ENCODE data around the gene CAMK2N2. TPM values are rescaled to one million over a fixed set of nuclear protein-coding genes. Genes with fewer than 3 reads are reported as not detected.

The CAMK2N2 gene
- under 1 TPM; 0.06 to 0.12 TPM for polyA plus RNA-seq

DNA sequence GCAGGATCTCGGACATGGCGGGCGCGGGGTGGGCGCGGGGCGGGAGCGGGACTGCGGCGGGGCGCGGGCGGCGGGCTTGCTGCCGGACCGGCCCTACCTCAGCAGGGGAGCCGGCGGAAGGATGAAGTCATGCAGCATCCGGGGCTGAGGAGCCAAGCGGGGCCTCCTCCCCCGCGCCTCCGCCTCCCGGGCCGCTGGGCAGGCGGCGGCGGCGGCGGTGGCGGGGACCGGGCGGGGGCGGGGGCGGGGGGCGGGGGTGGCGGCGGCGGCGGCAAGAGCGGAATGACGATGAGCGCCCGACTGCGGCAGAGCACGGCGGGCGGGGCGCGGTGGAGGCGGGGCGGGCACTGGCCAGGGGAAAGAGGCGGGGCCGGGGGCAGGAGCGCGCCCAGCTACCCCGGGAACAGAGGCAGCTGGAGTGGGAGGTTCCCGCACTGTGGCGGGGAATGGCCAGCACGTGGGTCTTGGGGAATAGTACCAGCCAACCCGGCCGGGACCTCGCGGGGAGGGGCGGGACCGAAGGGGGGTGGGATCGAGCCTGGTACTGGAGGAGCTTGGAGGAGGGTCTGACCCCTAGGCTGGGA is at the start of gene CAMK2N2:
TSS of gene CAMK2N2 (minus strand) at position 284 of the 584 bp plus-strand sequence. CDS start at position 16, 268 bp downstream.
- Histone ChIP-seq H3K4me1 (ENCODE audit: control insufficient read depth in 2 of 2, insufficient read depth in 2 of 2, low read length in 1 of 2) (peaks cover 17 to 21% of the 10 kb centered on the region in 2 donors), H3K4me3 (ENCODE audit: low read depth in 1 of 2, low read length in 2 of 2) (peak within 1 kb of the TSS; percentile 24 to 57), H3K27me3 (ENCODE audit: control insufficient read depth in 1 of 2, insufficient read depth in 2 of 2, low read length in 2 of 2) (peaks cover 0 to 13% of the 10 kb centered on the region in 2 donors), H3K9me3 (ENCODE audit: control insufficient read depth in 2 of 2, insufficient read depth in 1 of 2, low read depth in 1 of 2, low read length in 1 of 2) (no peaks in the 10 kb centered on the region), H3K36me3 (ENCODE audit: control insufficient read depth in 2 of 2, insufficient read depth in 2 of 2, low read length in 1 of 2) (no peaks in the 10 kb centered on the region), H3K27ac (ENCODE audit: low read depth in 2 of 2, low read length in 1 of 2) (no peak within 1 kb of the TSS)
- 0 to 1% methylated on average over 23 to 67 of the region's 67 CpGs for WGBS, 2 donors

- no peak overlapping the region for H3K4me3 ChIP-seq (ENCODE audit: low read depth in 1 of 2, low read length in 2 of 2)
- peaks cover 24 to 32% of the 10 kb centered on the region in 2 donors for H3K36me3 ChIP-seq (ENCODE audit: control insufficient read depth in 2 of 2, insufficient read depth in 2 of 2, low read length in 1 of 2)
- H3K4me1 ChIP-seq (ENCODE audit: control insufficient read depth in 2 of 2, insufficient read depth in 2 of 2, low read length in 1 of 2) = no peaks in the 10 kb centered on the region
- H3K9me3 ChIP-seq (ENCODE audit: control insufficient read depth in 2 of 2, insufficient read depth in 1 of 2, low read depth in 1 of 2, low read length in 1 of 2) = no peaks in the 10 kb centered on the region
- WGBS, 2 donors = 74 to 76% methylated on average over 7 of the region's 7 CpGs
- no peak overlapping the region for H3K27ac ChIP-seq (ENCODE audit: low read depth in 2 of 2, low read length in 1 of 2)
- no peaks in the 10 kb centered on the region for H3K27me3 ChIP-seq (ENCODE audit: control insufficient read depth in 1 of 2, insufficient read depth in 2 of 2, low read length in 2 of 2)
Observed at GRCh38 chr3:184308744-184309143, 47.4 kb upstream of the CAMK2N2 start.

- Histone ChIP-seq H3K36me3 (ENCODE audit: control insufficient read depth in 2 of 2, insufficient read depth in 2 of 2, low read length in 1 of 2) (peaks cover 27 to 38% of the 10 kb centered on the region in 2 donors), H3K4me3 (ENCODE audit: low read depth in 1 of 2, low read length in 2 of 2) (no peak overlapping the region), H3K9me3 (ENCODE audit: control insufficient read depth in 2 of 2, insufficient read depth in 1 of 2, low read depth in 1 of 2, low read length in 1 of 2) (no peaks in the 10 kb centered on the region), H3K4me1 (ENCODE audit: control insufficient read depth in 2 of 2, insufficient read depth in 2 of 2, low read length in 1 of 2) (no peaks in the 10 kb centered on the region), H3K27me3 (ENCODE audit: control insufficient read depth in 1 of 2, insufficient read depth in 2 of 2, low read length in 2 of 2) (no peaks in the 10 kb centered on the region), H3K27ac (ENCODE audit: low read depth in 2 of 2, low read length in 1 of 2) (no peak overlapping the region)
- 94 to 95% methylated on average over 9 of the region's 9 CpGs for WGBS, 2 donors
Observed at GRCh38 chr3:184307915-184308314, 46.6 kb upstream of the CAMK2N2 start.

GRCh38 chr3:184306341-184306972 is 45.1 kb upstream of the CAMK2N2 start:
- Histone ChIP-seq H3K36me3 (ENCODE audit: control insufficient read depth in 2 of 2, insufficient read depth in 2 of 2, low read length in 1 of 2) (peaks cover 33 to 49% of the 10 kb centered on the region in 2 donors), H3K9me3 (ENCODE audit: control insufficient read depth in 2 of 2, insufficient read depth in 1 of 2, low read depth in 1 of 2, low read length in 1 of 2) (no peaks in the 10 kb centered on the region), H3K4me3 (ENCODE audit: low read depth in 1 of 2, low read length in 2 of 2) (no peak overlapping the region), H3K4me1 (ENCODE audit: control insufficient read depth in 2 of 2, insufficient read depth in 2 of 2, low read length in 1 of 2) (no peaks in the 10 kb centered on the region), H3K27me3 (ENCODE audit: control insufficient read depth in 1 of 2, insufficient read depth in 2 of 2, low read length in 2 of 2) (no peaks in the 10 kb centered on the region), H3K27ac (ENCODE audit: low read depth in 2 of 2, low read length in 1 of 2) (no peak overlapping the region)
- 82 to 92% methylated on average over 4 of the region's 4 CpGs for whole genome bisulfite sequencing, 2 donors

GRCh38 chr3:184305577-184305976 is 44.2 kb upstream of the CAMK2N2 start:
- 46 to 68% methylated on average over 1 of the region's 1 CpG for WGBS, 2 donors
- no peaks in the 10 kb centered on the region for H3K9me3 ChIP-seq (ENCODE audit: control insufficient read depth in 2 of 2, insufficient read depth in 1 of 2, low read depth in 1 of 2, low read length in 1 of 2)
- H3K4me3 ChIP-seq (ENCODE audit: low read depth in 1 of 2, low read length in 2 of 2) = no peak overlapping the region
- no peaks in the 10 kb centered on the region for H3K4me1 ChIP-seq (ENCODE audit: control insufficient read depth in 2 of 2, insufficient read depth in 2 of 2, low read length in 1 of 2)
- no peaks in the 10 kb centered on the region for H3K27me3 ChIP-seq (ENCODE audit: control insufficient read depth in 1 of 2, insufficient read depth in 2 of 2, low read length in 2 of 2)
- peaks cover 35 to 49% of the 10 kb centered on the region in 2 donors for H3K36me3 ChIP-seq (ENCODE audit: control insufficient read depth in 2 of 2, insufficient read depth in 2 of 2, low read length in 1 of 2)
- H3K27ac ChIP-seq (ENCODE audit: low read depth in 2 of 2, low read length in 1 of 2) = no peak overlapping the region

- H3K27me3 ChIP-seq (ENCODE audit: control insufficient read depth in 1 of 2, insufficient read depth in 2 of 2, low read length in 2 of 2) = no peaks in the 10 kb centered on the region
- H3K27ac ChIP-seq (ENCODE audit: low read depth in 2 of 2, low read length in 1 of 2) = peak overlapping the region in 1 of 2 donors; percentile 29
- H3K9me3 ChIP-seq (ENCODE audit: control insufficient read depth in 2 of 2, insufficient read depth in 1 of 2, low read depth in 1 of 2, low read length in 1 of 2) = no peaks in the 10 kb centered on the region
- WGBS, 2 donors = 72 to 75% methylated on average over 3 of the region's 3 CpGs
- peaks cover 16 to 25% of the 10 kb centered on the region in 2 donors for H3K36me3 ChIP-seq (ENCODE audit: control insufficient read depth in 2 of 2, insufficient read depth in 2 of 2, low read length in 1 of 2)
- H3K4me3 ChIP-seq (ENCODE audit: low read depth in 1 of 2, low read length in 2 of 2) = peak overlapping the region in 1 of 2 donors; percentile 81
- no peaks in the 10 kb centered on the region for H3K4me1 ChIP-seq (ENCODE audit: control insufficient read depth in 2 of 2, insufficient read depth in 2 of 2, low read length in 1 of 2)
Observed at GRCh38 chr3:184300378-184300720, 39.0 kb upstream of the CAMK2N2 start.

GRCh38 chr3:184299488-184300377 is 38.4 kb upstream of the CAMK2N2 start:
- peaks cover 16 to 25% of the 10 kb centered on the region in 2 donors for H3K36me3 ChIP-seq (ENCODE audit: control insufficient read depth in 2 of 2, insufficient read depth in 2 of 2, low read length in 1 of 2)

GRCh38 chr3:184298759-184299487 is 37.6 kb upstream of the CAMK2N2 start, which contains the start of gene PSMD2:
PSMD2 (plus strand) TSS chr3:184299241; CDS start chr3:184299267, 26 bp downstream.
- H3K4me1 ChIP-seq (ENCODE audit: control insufficient read depth in 2 of 2, insufficient read depth in 2 of 2, low read length in 1 of 2) = no peaks in the 10 kb centered on the region
- H3K9me3 ChIP-seq (ENCODE audit: control insufficient read depth in 2 of 2, insufficient read depth in 1 of 2, low read depth in 1 of 2, low read length in 1 of 2) = no peaks in the 10 kb centered on the region
- H3K4me3 ChIP-seq (ENCODE audit: low read depth in 1 of 2, low read length in 2 of 2) = peak within 1 kb of the TSS; percentile 81 to 95
- whole genome bisulfite sequencing, 2 donors = 0% methylated on average over 53 to 78 of the region's 78 CpGs
- H3K36me3 ChIP-seq (ENCODE audit: control insufficient read depth in 2 of 2, insufficient read depth in 2 of 2, low read length in 1 of 2) = peaks cover 13 to 19% of the 10 kb centered on the region in 2 donors
- H3K27me3 ChIP-seq (ENCODE audit: control insufficient read depth in 1 of 2, insufficient read depth in 2 of 2, low read length in 2 of 2) = no peaks in the 10 kb centered on the region
- H3K27ac ChIP-seq (ENCODE audit: low read depth in 2 of 2, low read length in 1 of 2) = peak within 1 kb of the TSS; percentile 90 to 91

More at GRCh38 chr3:184299488-184300377, 38.4 kb upstream of the CAMK2N2 start:
- Histone ChIP-seq H3K4me3 (ENCODE audit: low read depth in 1 of 2, low read length in 2 of 2) (peak overlapping the region; percentile 81 to 95), H3K27ac (ENCODE audit: low read depth in 2 of 2, low read length in 1 of 2) (peak overlapping the region; percentile 65 to 82), H3K9me3 (ENCODE audit: control insufficient read depth in 2 of 2, insufficient read depth in 1 of 2, low read depth in 1 of 2, low read length in 1 of 2) (no peaks in the 10 kb centered on the region), H3K4me1 (ENCODE audit: control insufficient read depth in 2 of 2, insufficient read depth in 2 of 2, low read length in 1 of 2) (no peaks in the 10 kb centered on the region), H3K27me3 (ENCODE audit: control insufficient read depth in 1 of 2, insufficient read depth in 2 of 2, low read length in 2 of 2) (no peaks in the 10 kb centered on the region)
- 16 to 17% methylated on average over 28 to 29 of the region's 29 CpGs for WGBS, 2 donors

DNA sequence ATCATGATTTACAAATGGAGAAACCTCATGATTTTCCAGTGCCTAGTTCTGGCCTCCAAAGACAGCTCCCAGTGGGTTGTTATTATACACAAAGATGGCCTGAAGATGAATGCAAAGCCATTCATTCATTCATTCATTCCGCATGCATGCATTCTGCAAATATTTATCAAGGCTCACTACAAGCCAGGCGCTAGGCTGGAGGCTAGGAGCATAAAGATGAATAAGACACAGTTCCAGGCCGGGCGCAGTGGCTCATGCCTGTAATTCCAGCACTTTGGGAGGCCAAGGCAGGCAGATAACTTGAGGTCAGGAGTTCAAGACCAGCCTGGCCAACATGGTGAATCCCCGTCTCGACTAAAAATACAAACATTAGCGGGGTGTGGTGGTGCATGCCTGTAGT is 35.3 kb upstream of the CAMK2N2 start:
- no peaks in the 10 kb centered on the region for H3K27me3 ChIP-seq (ENCODE audit: control insufficient read depth in 1 of 2, insufficient read depth in 2 of 2, low read length in 2 of 2)
- WGBS, 2 donors = 77 to 84% methylated on average over 7 of the region's 7 CpGs
- H3K36me3 ChIP-seq (ENCODE audit: control insufficient read depth in 2 of 2, insufficient read depth in 2 of 2, low read length in 1 of 2) = peaks cover under 1 to 4% of the 10 kb centered on the region in 2 donors
- H3K4me3 ChIP-seq (ENCODE audit: low read depth in 1 of 2, low read length in 2 of 2) = no peak overlapping the region
- no peaks in the 10 kb centered on the region for H3K4me1 ChIP-seq (ENCODE audit: control insufficient read depth in 2 of 2, insufficient read depth in 2 of 2, low read length in 1 of 2)
- H3K9me3 ChIP-seq (ENCODE audit: control insufficient read depth in 2 of 2, insufficient read depth in 1 of 2, low read depth in 1 of 2, low read length in 1 of 2) = no peaks in the 10 kb centered on the region
- no peak overlapping the region for H3K27ac ChIP-seq (ENCODE audit: low read depth in 2 of 2, low read length in 1 of 2)

Measured in esophagus (tissue), 2 donors.